ENCODE results near the gene ANKRD16.

The ANKRD16 gene

DNA sequence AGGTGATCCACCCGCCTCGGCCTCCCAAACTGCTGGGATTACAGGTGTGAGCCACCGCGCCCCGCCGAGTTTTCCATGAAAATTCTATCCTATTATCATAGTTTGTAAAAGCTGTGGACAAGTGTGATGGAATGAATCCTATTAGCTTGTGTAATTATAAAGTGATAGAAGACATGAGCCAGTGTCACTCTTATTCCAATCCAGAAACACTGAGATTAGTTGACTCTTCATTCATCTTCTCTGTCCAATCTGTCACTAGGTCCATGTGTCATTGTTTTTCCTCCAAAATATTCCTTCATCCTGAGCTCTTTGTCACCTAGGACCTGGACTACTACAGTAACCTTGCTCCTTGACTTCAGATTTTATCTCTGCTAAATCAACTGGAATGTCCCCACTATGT is 13.9 kb upstream of the ANKRD16 start:
- Histone ChIP-seq H2BK15ac (replicated peaks; ENCODE audit: low read depth) (no peak overlapping the region), H2AK5ac (ENCODE audit: low read length) (no peak overlapping the region), H3K27me3 (ENCODE audit: insufficient read depth, low read length, poor library complexity) (no peaks in the 10 kb centered on the region), H3K4ac (ENCODE audit: low read depth, low read length) (no peak overlapping the region), H3K79me2 (ENCODE audit: control insufficient read depth, insufficient read depth, low read length) (no peaks in the 10 kb centered on the region), H2BK5ac (ENCODE audit: low read length) (no peak overlapping the region), H3K36me3 (ENCODE audit: control insufficient read depth, insufficient read depth, low read length) (no peaks in the 10 kb centered on the region), H3K18ac (ENCODE audit: low read length) (no peak overlapping the region), H4K8ac (ENCODE audit: low read depth, low read length) (no peak overlapping the region), H3K56ac (ENCODE audit: low read length) (no peak overlapping the region), H3K4me1 (ENCODE audit: control insufficient read depth, low read depth, low read length) (no peaks in the 10 kb centered on the region), H4K5ac (ENCODE audit: low read length) (no peak overlapping the region), H3K4me2 (ENCODE audit: low read length) (no peak overlapping the region), H3K23ac (ENCODE audit: low read length) (no peak overlapping the region), H3K79me1 (ENCODE audit: low read length) (peaks cover 10% of the 10 kb centered on the region), H2BK120ac (ENCODE audit: low read depth, low read length) (no peak overlapping the region), H3K27ac (ENCODE audit: low read depth, low read length) (no peak overlapping the region), H3K9ac (ENCODE audit: low read length) (no peak overlapping the region), H3K4me3 (ENCODE audit: low read length) (no peak overlapping the region)
- no CpG with 5 or more reads among the region's 6 CpGs for WGBS (ENCODE audit: extremely low coverage, insufficient coverage, low lambda C conversion rate)
- no peak for DNase-seq

DNA sequence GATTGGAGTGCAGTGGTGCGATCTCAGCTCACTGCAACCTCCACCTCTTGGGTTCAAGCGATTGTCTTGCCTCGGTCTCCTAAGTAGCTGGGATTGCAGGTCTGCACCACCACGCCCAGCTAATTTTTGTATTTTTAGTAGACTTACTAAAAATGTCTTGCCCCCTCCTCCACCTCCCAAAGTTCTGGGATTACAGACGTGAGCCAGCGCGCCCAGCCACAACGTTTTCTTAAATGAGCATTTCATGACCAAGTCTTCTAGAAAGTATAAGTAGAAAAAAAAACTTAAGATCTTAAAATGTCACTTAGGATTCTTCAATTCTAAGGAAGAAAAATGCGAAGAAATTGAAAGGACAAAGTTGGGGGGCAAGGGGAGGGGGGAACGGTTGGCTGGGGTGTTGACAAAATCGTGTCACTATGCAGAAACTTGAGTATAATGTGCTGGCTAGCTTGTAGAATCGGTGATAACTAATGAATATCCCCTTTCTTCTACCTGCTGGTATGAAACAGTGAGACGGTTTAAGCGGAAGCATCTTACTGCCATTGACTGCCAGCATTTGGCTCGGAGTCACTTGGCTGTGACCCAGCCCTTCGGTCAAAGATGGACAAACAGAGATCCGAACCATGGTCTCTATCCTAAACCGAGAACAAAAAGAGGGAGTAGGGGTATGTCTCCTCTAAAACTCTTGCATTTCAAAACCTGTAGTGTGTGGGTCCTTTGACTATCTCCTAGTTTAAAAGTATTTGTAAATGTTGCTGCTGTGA is 13.0 kb upstream of the ANKRD16 start:
- no CpG with 5 or more reads among the region's 18 CpGs for WGBS (ENCODE audit: extremely low coverage, insufficient coverage, low lambda C conversion rate)

DNA sequence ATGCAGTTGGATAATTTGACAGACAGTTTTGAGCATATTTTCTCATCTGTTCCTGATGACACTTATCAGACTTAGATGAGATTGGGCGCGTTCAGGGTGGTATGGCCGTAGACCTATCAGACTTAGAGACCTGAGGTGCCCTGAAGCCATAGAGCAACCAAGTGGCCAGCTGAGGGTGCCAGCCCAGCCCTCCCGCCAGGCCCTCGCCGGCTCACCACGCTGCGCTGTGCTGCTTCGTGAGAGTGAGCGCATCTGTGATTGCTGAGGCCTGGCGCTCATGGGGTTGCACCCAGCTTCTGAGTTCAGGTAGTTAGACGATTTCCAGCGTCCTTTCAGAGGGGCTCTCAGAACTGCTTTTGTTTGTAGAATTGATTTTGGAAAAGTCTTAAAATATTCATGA is 10.6 kb upstream of the ANKRD16 start:
- no peak overlapping the region for H3K27ac ChIP-seq (ENCODE audit: low read depth, low read length)
- H3K4ac ChIP-seq (ENCODE audit: low read depth, low read length): no peak overlapping the region
- H3K23ac ChIP-seq (ENCODE audit: low read length): no peak overlapping the region
- H3K18ac ChIP-seq (ENCODE audit: low read length): no peak overlapping the region
- H3K79me2 ChIP-seq (ENCODE audit: control insufficient read depth, insufficient read depth, low read length): no peaks in the 10 kb centered on the region
- WGBS (ENCODE audit: extremely low coverage, insufficient coverage, low lambda C conversion rate): no CpG with 5 or more reads among the region's 13 CpGs
- H3K56ac ChIP-seq (ENCODE audit: low read length): no peak overlapping the region
- no peak overlapping the region for H4K8ac ChIP-seq (ENCODE audit: low read depth, low read length)
- H3K4me2 ChIP-seq (ENCODE audit: low read length): no peak overlapping the region
- H2AK5ac ChIP-seq (ENCODE audit: low read length): no peak overlapping the region
- no peak for DNase-seq
- peaks cover 2% of the 10 kb centered on the region for H3K36me3 ChIP-seq (ENCODE audit: control insufficient read depth, insufficient read depth, low read length)
- no peak overlapping the region for H2BK15ac ChIP-seq (replicated peaks; ENCODE audit: low read depth)
- no peak overlapping the region for H3K4me3 ChIP-seq (ENCODE audit: low read length)
- peaks cover 23% of the 10 kb centered on the region for H3K79me1 ChIP-seq (ENCODE audit: low read length)
- no peak overlapping the region for H4K5ac ChIP-seq (ENCODE audit: low read length)
- H2BK120ac ChIP-seq (ENCODE audit: low read depth, low read length): no peak overlapping the region
- H2BK5ac ChIP-seq (ENCODE audit: low read length): no peak overlapping the region
- no peaks in the 10 kb centered on the region for H3K27me3 ChIP-seq (ENCODE audit: insufficient read depth, low read length, poor library complexity)
- H3K4me1 ChIP-seq (ENCODE audit: control insufficient read depth, low read depth, low read length): no peaks in the 10 kb centered on the region
- H3K9ac ChIP-seq (ENCODE audit: low read length): no peak overlapping the region

More for the DNA sequence above, 13.0 kb upstream of the ANKRD16 start:
- H4K8ac ChIP-seq (ENCODE audit: low read depth, low read length): no peak overlapping the region
- H3K4me2 ChIP-seq (ENCODE audit: low read length): no peak overlapping the region
- no peak overlapping the region for H2BK5ac ChIP-seq (ENCODE audit: low read length)
- no peaks in the 10 kb centered on the region for H3K36me3 ChIP-seq (ENCODE audit: control insufficient read depth, insufficient read depth, low read length)
- no peak overlapping the region for H3K18ac ChIP-seq (ENCODE audit: low read length)
- no peak for DNase-seq
- no peak overlapping the region for H3K27ac ChIP-seq (ENCODE audit: low read depth, low read length)
- H2BK15ac ChIP-seq (replicated peaks; ENCODE audit: low read depth): no peak overlapping the region
- H2AK5ac ChIP-seq (ENCODE audit: low read length): no peak overlapping the region
- H3K79me1 ChIP-seq (ENCODE audit: low read length): peaks cover 13% of the 10 kb centered on the region
- no peaks in the 10 kb centered on the region for H3K4me1 ChIP-seq (ENCODE audit: control insufficient read depth, low read depth, low read length)
- H2BK120ac ChIP-seq (ENCODE audit: low read depth, low read length): no peak overlapping the region
- H3K79me2 ChIP-seq (ENCODE audit: control insufficient read depth, insufficient read depth, low read length): no peaks in the 10 kb centered on the region
- H4K5ac ChIP-seq (ENCODE audit: low read length): no peak overlapping the region
- no peaks in the 10 kb centered on the region for H3K27me3 ChIP-seq (ENCODE audit: insufficient read depth, low read length, poor library complexity)
- no peak overlapping the region for H3K56ac ChIP-seq (ENCODE audit: low read length)
- no peak overlapping the region for H3K9ac ChIP-seq (ENCODE audit: low read length)
- no peak overlapping the region for H3K4me3 ChIP-seq (ENCODE audit: low read length)
- no peak overlapping the region for H3K23ac ChIP-seq (ENCODE audit: low read length)
- H3K4ac ChIP-seq (ENCODE audit: low read depth, low read length): no peak overlapping the region

DNA sequence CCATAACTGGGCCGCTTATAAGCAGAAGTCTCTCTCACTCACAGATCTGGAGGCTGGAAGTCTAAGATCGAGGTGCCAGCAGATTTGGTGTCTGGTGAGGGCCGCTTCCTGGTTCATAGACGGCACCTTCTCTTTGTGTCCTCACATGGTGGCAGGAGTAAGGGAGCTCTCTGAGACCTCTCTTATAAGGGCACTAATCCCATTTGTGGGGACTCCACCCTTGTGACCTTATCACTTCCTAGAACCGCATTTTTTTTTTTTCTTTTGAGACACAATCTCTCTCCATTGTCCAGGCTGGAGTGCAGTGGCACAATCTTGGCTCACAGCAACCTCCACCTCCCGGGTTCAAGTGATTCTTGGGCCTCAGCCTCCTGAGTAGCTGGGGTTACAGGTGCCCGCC is 8.5 kb upstream of the ANKRD16 start:
- H3K56ac ChIP-seq (ENCODE audit: low read length): no peak overlapping the region
- H3K36me3 ChIP-seq (ENCODE audit: control insufficient read depth, insufficient read depth, low read length): peaks cover 4% of the 10 kb centered on the region
- H3K18ac ChIP-seq (ENCODE audit: low read length): no peak overlapping the region
- no peak overlapping the region for H2BK120ac ChIP-seq (ENCODE audit: low read depth, low read length)
- no peak overlapping the region for H2BK15ac ChIP-seq (replicated peaks; ENCODE audit: low read depth)
- no peak overlapping the region for H3K4me2 ChIP-seq (ENCODE audit: low read length)
- no peaks in the 10 kb centered on the region for H3K4me1 ChIP-seq (ENCODE audit: control insufficient read depth, low read depth, low read length)
- H3K4ac ChIP-seq (ENCODE audit: low read depth, low read length): no peak overlapping the region
- no peaks in the 10 kb centered on the region for H3K27me3 ChIP-seq (ENCODE audit: insufficient read depth, low read length, poor library complexity)
- H4K8ac ChIP-seq (ENCODE audit: low read depth, low read length): no peak overlapping the region
- H3K79me2 ChIP-seq (ENCODE audit: control insufficient read depth, insufficient read depth, low read length): peaks cover 4% of the 10 kb centered on the region
- no peak overlapping the region for H3K27ac ChIP-seq (ENCODE audit: low read depth, low read length)
- DNase-seq: no peak
- peaks cover 32% of the 10 kb centered on the region for H3K79me1 ChIP-seq (ENCODE audit: low read length)
- H4K5ac ChIP-seq (ENCODE audit: low read length): no peak overlapping the region
- WGBS (ENCODE audit: extremely low coverage, insufficient coverage, low lambda C conversion rate): no CpG with 5 or more reads among the region's 7 CpGs
- H2BK5ac ChIP-seq (ENCODE audit: low read length): no peak overlapping the region
- H2AK5ac ChIP-seq (ENCODE audit: low read length): no peak overlapping the region
- no peak overlapping the region for H3K4me3 ChIP-seq (ENCODE audit: low read length)
- H3K23ac ChIP-seq (ENCODE audit: low read length): no peak overlapping the region
- no peak overlapping the region for H3K9ac ChIP-seq (ENCODE audit: low read length)

DNA sequence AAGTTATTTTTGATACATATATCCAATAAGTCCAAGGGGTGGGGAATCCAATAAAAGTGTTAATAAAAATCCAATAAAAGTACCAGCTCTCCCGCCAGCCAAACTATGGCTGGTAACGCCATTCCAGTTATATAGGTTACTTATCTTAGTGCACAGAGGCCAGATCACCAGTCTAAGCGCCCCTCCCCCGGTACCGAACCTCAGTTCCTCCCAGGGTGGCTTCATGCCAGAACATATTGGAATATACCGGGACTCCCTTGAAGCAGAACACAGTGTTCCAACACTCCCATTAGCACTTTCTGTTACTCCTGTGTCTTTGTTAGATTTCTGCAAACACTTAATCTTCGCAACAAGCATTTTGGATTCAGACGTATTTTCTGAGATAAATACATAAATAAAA is 7.8 kb upstream of the ANKRD16 start:
- no peak overlapping the region for H4K5ac ChIP-seq (ENCODE audit: low read length)
- H2AK5ac ChIP-seq (ENCODE audit: low read length): no peak overlapping the region
- H3K27ac ChIP-seq (ENCODE audit: low read depth, low read length): no peak overlapping the region
- H3K27me3 ChIP-seq (ENCODE audit: insufficient read depth, low read length, poor library complexity): no peaks in the 10 kb centered on the region
- no peak overlapping the region for H2BK15ac ChIP-seq (replicated peaks; ENCODE audit: low read depth)
- H3K4me2 ChIP-seq (ENCODE audit: low read length): no peak overlapping the region
- H3K4me1 ChIP-seq (ENCODE audit: control insufficient read depth, low read depth, low read length): no peaks in the 10 kb centered on the region
- no CpG with 5 or more reads among the region's 8 CpGs for WGBS (ENCODE audit: extremely low coverage, insufficient coverage, low lambda C conversion rate)
- H3K23ac ChIP-seq (ENCODE audit: low read length): no peak overlapping the region
- no peak overlapping the region for H3K9ac ChIP-seq (ENCODE audit: low read length)
- no peak overlapping the region for H4K8ac ChIP-seq (ENCODE audit: low read depth, low read length)
- H3K4me3 ChIP-seq (ENCODE audit: low read length): no peak overlapping the region
- peaks cover 31% of the 10 kb centered on the region for H3K79me1 ChIP-seq (ENCODE audit: low read length)
- no peak overlapping the region for H2BK5ac ChIP-seq (ENCODE audit: low read length)
- H3K79me2 ChIP-seq (ENCODE audit: control insufficient read depth, insufficient read depth, low read length): peaks cover 8% of the 10 kb centered on the region
- no peak overlapping the region for H3K4ac ChIP-seq (ENCODE audit: low read depth, low read length)
- H3K36me3 ChIP-seq (ENCODE audit: control insufficient read depth, insufficient read depth, low read length): peaks cover 4% of the 10 kb centered on the region
- DNase-seq: no peak
- H2BK120ac ChIP-seq (ENCODE audit: low read depth, low read length): no peak overlapping the region
- H3K18ac ChIP-seq (ENCODE audit: low read length): no peak overlapping the region
- no peak overlapping the region for H3K56ac ChIP-seq (ENCODE audit: low read length)

GRCh38 chr10:5897053-5897340 is 7.3 kb upstream of the ANKRD16 start:
- Histone ChIP-seq H3K56ac (ENCODE audit: low read length) (no peak overlapping the region), H3K79me2 (ENCODE audit: control insufficient read depth, insufficient read depth, low read length) (peaks cover 13% of the 10 kb centered on the region), H3K36me3 (ENCODE audit: control insufficient read depth, insufficient read depth, low read length) (peaks cover 4% of the 10 kb centered on the region), H2BK15ac (replicated peaks; ENCODE audit: low read depth) (no peak overlapping the region), H3K4me2 (ENCODE audit: low read length) (no peak overlapping the region), H3K4me3 (ENCODE audit: low read length) (no peak overlapping the region), H3K27ac (ENCODE audit: low read depth, low read length) (no peak overlapping the region), H2BK5ac (ENCODE audit: low read length) (no peak overlapping the region), H2AK5ac (ENCODE audit: low read length) (no peak overlapping the region), H2BK120ac (ENCODE audit: low read depth, low read length) (no peak overlapping the region), H3K9ac (ENCODE audit: low read length) (no peak overlapping the region), H4K5ac (ENCODE audit: low read length) (no peak overlapping the region), H3K23ac (ENCODE audit: low read length) (no peak overlapping the region), H3K18ac (ENCODE audit: low read length) (no peak overlapping the region), H3K4me1 (ENCODE audit: control insufficient read depth, low read depth, low read length) (no peaks in the 10 kb centered on the region), H3K79me1 (ENCODE audit: low read length) (peaks cover 33% of the 10 kb centered on the region), H3K27me3 (ENCODE audit: insufficient read depth, low read length, poor library complexity) (no peaks in the 10 kb centered on the region), H4K8ac (ENCODE audit: low read depth, low read length) (no peak overlapping the region), H3K4ac (ENCODE audit: low read depth, low read length) (no peak overlapping the region)
- WGBS (ENCODE audit: extremely low coverage, insufficient coverage, low lambda C conversion rate): no CpG with 5 or more reads among the region's 4 CpGs
- no peak for DNase-seq
